ENCODE results near the gene ATG2B. TPM values are rescaled to one million over a fixed set of nuclear protein-coding genes. Genes with fewer than 3 reads are reported as not detected.

ATG2B gene
- total and polyA plus RNA-seq, 10 donors, result 2.9 to 38.2 (median 29.8) TPM

DNA sequence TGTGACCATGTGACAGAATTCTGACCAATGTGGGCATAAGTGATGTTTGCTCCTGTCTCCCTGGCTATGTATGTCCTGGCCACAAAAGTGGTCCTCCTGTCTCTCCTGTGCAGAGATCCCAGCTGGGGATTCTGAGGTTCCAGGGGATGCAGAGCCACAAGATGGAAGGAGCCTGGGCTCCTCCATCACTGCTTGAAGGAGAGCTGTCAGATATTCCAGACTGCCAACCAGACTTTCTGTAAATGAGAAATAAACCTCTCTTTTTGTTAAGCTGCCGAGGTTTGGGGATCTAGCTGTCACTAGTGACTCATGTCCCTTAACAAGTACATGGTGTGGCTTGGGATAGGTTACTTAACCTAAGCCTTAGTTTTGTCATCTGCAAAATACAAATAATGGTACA is 85.3 kb downstream of the ATG2B start:
- 96 to 100% (median 98%) methylated on average over 1 of the region's 1 CpG for WGBS, 5 donors
- peaks cover 0 to 18% (median 15%) of the 10 kb centered on the region in 8 donors for H3K9me3 ChIP-seq
- no peak for DNase-seq
- H3K27ac ChIP-seq, result no peak overlapping the region
- H3K4me1 ChIP-seq, result peaks cover 0 to 12% (median 8%) of the 10 kb centered on the region in 6 donors
- peaks cover 0 to 29% (median 6%) of the 10 kb centered on the region in 6 donors for H3K36me3 ChIP-seq
- TF ChIP-seq, protein P1, sequence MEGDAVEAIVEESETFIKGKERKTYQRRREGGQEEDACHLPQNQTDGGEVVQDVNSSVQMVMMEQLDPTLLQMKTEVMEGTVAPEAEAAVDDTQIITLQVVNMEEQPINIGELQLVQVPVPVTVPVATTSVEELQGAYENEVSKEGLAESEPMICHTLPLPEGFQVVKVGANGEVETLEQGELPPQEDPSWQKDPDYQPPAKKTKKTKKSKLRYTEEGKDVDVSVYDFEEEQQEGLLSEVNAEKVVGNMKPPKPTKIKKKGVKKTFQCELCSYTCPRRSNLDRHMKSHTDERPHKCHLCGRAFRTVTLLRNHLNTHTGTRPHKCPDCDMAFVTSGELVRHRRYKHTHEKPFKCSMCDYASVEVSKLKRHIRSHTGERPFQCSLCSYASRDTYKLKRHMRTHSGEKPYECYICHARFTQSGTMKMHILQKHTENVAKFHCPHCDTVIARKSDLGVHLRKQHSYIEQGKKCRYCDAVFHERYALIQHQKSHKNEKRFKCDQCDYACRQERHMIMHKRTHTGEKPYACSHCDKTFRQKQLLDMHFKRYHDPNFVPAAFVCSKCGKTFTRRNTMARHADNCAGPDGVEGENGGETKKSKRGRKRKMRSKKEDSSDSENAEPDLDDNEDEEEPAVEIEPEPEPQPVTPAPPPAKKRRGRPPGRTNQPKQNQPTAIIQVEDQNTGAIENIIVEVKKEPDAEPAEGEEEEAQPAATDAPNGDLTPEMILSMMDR (IDR thresholded peaks at IDR 0.05 in 8 of 11, conservative IDR thresholded peaks at IDR 0.05 in 3 of 11), result no peak
- TF ChIP-seq POLR2AphosphoS5 (IDR thresholded peaks at IDR 0.05) (no peak), POLR2A (IDR thresholded peaks at IDR 0.05) (no peak)
- no peak overlapping the region for H3K4me3 ChIP-seq
- no peaks in the 10 kb centered on the region for H3K27me3 ChIP-seq (replicated peaks in 1 of 7)
- intact Hi-C loops (cut with DNase I; ENCODE audit: low total_unique reads), result loop anchor here (5.0 to 10.0 kb wide), 2 partner anchors 176 to 713 kb away; no protein-coding TSS in a partner anchor

DNA sequence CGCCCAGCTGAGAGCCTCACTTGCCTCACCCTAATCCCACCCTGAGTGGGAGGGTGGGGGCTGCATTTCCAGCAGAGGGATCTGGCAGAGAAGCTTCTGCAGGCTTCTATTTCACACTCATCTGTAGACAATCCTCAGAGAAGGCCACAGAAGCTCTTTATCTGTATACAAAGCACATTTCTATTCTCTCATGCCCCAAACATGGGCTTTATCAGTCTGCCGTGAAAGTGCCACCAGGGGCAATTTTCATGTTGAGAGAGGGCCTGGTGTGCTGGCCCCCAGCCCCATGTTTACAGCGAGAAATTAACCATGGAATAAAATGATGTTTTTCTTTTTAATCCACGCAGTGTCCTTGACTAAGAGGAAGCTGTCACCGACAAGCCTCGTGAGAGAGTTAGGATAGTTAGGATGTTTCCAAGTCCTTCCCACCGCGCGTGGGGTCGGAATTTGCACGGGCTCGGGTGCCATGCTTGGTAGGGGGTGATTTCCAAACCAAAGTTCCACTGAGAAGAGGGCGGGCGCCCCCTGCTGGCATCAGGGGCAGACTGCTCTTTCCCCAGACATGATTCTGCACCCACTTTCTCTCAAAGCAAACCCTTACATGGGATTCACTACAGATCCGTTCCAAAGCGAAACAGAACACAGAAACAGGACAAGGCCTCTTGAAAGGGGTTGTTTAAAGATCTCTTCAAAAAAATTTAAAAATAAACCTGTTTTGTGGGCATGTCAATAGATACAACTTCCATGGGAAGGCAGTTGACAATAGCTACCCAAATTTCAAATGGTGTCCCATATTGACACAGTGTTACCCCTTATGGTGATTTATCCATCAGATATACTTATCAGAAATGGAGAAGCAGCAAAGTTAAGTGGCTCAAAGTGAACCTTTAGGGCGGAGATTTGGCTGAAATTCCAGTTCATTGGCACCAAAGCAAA is 87.7 kb downstream of the ATG2B start:
- H3K4me1 ChIP-seq, result peaks cover 0 to 12% (median 8%) of the 10 kb centered on the region in 6 donors
- peaks cover 0 to 36% (median 23%) of the 10 kb centered on the region in 8 donors for H3K9me3 ChIP-seq
- peak; percentile 88 for DNase-seq
- H3K27me3 ChIP-seq (replicated peaks in 1 of 7), result no peaks in the 10 kb centered on the region
- H3K36me3 ChIP-seq, result peaks cover 0 to 10% (median 0%) of the 10 kb centered on the region in 6 donors
- WGBS, 5 donors, result 19 to 22% (median 20%) methylated on average over 17 of the region's 17 CpGs
- no peak overlapping the region for H3K4me3 ChIP-seq
- intact Hi-C loops (cut with DNase I; ENCODE audit: low total_unique reads), result loop anchor here (5.0 to 10.0 kb wide), 2 partner anchors 173 to 711 kb away; no protein-coding TSS in a partner anchor
- TF ChIP-seq POLR2A (IDR thresholded peaks at IDR 0.05), result no peak
- no peak for TF ChIP-seq POLR2AphosphoS5 (IDR thresholded peaks at IDR 0.05)
- TF ChIP-seq, protein P1 (IDR thresholded peaks at IDR 0.05 in 8 of 11, conservative IDR thresholded peaks at IDR 0.05 in 3 of 11), result peak; percentile 50 to 91 (median 83)
- no peak overlapping the region for H3K27ac ChIP-seq

DNA sequence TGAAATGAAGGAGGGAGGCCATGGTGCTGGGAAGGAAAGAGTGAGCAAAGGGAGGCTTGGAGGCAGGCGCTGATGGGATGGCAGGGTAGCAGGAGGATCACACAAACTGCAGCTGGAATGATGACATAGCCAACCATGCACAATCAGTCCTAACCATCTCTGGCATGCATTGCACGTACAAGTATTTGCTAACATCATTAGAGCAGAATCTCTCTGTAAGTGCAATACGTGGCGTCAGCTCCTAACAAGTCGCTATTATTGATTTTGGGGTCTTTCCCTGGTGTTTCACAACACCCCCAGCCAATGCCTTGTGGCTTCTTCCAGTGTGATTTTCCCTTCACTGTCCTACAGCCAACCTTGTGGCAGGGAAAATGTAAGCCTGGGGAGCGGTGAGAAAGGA is 88.6 kb downstream of the ATG2B start:
- Histone ChIP-seq H3K27ac (no peak overlapping the region), H3K36me3 (peaks cover 0 to under 1% (median 0%) of the 10 kb centered on the region in 6 donors), H3K4me3 (no peak overlapping the region), H3K4me1 (peaks cover 0 to 12% (median 8%) of the 10 kb centered on the region in 6 donors), H3K9me3 (peaks cover 0 to 36% (median 23%) of the 10 kb centered on the region in 8 donors), H3K27me3 (replicated peaks in 1 of 7) (no peaks in the 10 kb centered on the region)
- DNase-seq, result no peak
- TF ChIP-seq, protein P1 (IDR thresholded peaks at IDR 0.05 in 8 of 11, conservative IDR thresholded peaks at IDR 0.05 in 3 of 11), result no peak
- no peak for TF ChIP-seq POLR2A (IDR thresholded peaks at IDR 0.05)
- no peak for TF ChIP-seq POLR2AphosphoS5 (IDR thresholded peaks at IDR 0.05)
- intact Hi-C loops (cut with DNase I; ENCODE audit: low total_unique reads), result loop anchor here (10.0 kb wide), 1 partner anchor 710 kb away; no protein-coding TSS in a partner anchor
- 75 to 88% (median 82%) methylated on average over 6 of the region's 6 CpGs for WGBS, 5 donors

DNA sequence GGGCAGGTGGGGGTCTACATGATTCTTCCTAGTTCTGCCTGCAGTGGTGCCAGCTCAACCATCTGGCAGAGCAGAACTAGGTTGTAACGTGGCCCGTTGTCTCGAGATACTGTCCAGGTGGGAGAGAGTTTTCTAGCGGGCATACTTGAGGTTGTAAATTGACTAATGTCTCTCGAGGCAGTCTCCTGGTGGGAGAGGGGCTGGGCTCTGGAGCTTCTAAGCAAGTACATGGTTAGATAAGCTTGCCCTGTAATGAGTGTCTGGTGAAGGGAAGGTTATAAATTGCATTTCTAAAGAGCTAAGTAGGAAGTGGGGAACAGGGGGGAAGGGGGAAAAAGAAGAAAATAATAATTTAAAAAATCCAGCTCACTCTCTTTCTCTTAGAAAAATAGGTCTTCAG is 89.0 kb downstream of the ATG2B start:
- peaks cover 0 to 36% (median 23%) of the 10 kb centered on the region in 8 donors for H3K9me3 ChIP-seq
- H3K27ac ChIP-seq, result no peak overlapping the region
- no peak overlapping the region for H3K4me3 ChIP-seq
- no peaks in the 10 kb centered on the region for H3K27me3 ChIP-seq (replicated peaks in 1 of 7)
- H3K4me1 ChIP-seq, result peaks cover 0 to 12% (median 8%) of the 10 kb centered on the region in 6 donors
- intact Hi-C loops (cut with DNase I; ENCODE audit: low total_unique reads), result loop anchor here (10.0 kb wide), 1 partner anchor 709 kb away; no protein-coding TSS in a partner anchor
- DNase-seq, result no peak
- 83 to 92% (median 90%) methylated on average over 5 of the region's 5 CpGs for WGBS, 5 donors
- no peaks in the 10 kb centered on the region for H3K36me3 ChIP-seq
- TF ChIP-seq POLR2A (IDR thresholded peaks at IDR 0.05) (no peak), POLR2AphosphoS5 (IDR thresholded peaks at IDR 0.05) (no peak)
- TF ChIP-seq, protein P1 (IDR thresholded peaks at IDR 0.05 in 8 of 11, conservative IDR thresholded peaks at IDR 0.05 in 3 of 11), result no peak

Measured in spleen (tissue), 11 donors.